ENCODE data around the gene HNRNPCL4.
"Not testable (repeated sequence)": the region's sequence is repeated elsewhere in the genome, so short reads cannot be mapped to it uniquely, and the experiment has no call there.

Gene HNRNPCL4

GRCh38 chr1:13165531-13165930, at the start of gene HNRNPCL4:
TSS of gene HNRNPCL4 (minus strand) at chr1:13165631. CDS start at chr1:13165467, 164 bp downstream.
- H3K27me3 ChIP-seq (ENCODE audit: control insufficient read depth in 1 of 2, insufficient read depth in 2 of 2, low read length in 2 of 2); H3K9me3 ChIP-seq (ENCODE audit: control insufficient read depth in 2 of 2, low read length in 2 of 2); H3K4me1 ChIP-seq (ENCODE audit: control insufficient read depth, insufficient read depth, low read length); H3K9ac ChIP-seq (ENCODE audit: low read length in 2 of 2); H3K4me3 ChIP-seq (ENCODE audit: low read length in 2 of 2); H3K36me3 ChIP-seq (ENCODE audit: control insufficient read depth in 2 of 2, insufficient read depth in 2 of 2, low read length in 2 of 2); H3K27ac ChIP-seq (ENCODE audit: low read length): not testable (repeated sequence)

GRCh38 chr1:13208712-13209111, 43.3 kb upstream of the HNRNPCL4 start:
- not testable (repeated sequence) for H3K36me3 ChIP-seq (ENCODE audit: control insufficient read depth in 2 of 2, insufficient read depth in 2 of 2, low read length in 2 of 2); H3K9ac ChIP-seq (ENCODE audit: low read length in 2 of 2); H3K27me3 ChIP-seq (ENCODE audit: control insufficient read depth in 1 of 2, insufficient read depth in 2 of 2, low read length in 2 of 2); H3K27ac ChIP-seq (ENCODE audit: low read length); H3K9me3 ChIP-seq (ENCODE audit: control insufficient read depth in 2 of 2, low read length in 2 of 2); H3K4me3 ChIP-seq (ENCODE audit: low read length in 2 of 2); H3K4me1 ChIP-seq (ENCODE audit: control insufficient read depth, insufficient read depth, low read length)

- H3K27me3 ChIP-seq (ENCODE audit: control insufficient read depth in 1 of 2, insufficient read depth in 2 of 2, low read length in 2 of 2); H3K27ac ChIP-seq (ENCODE audit: low read length); H3K9me3 ChIP-seq (ENCODE audit: control insufficient read depth in 2 of 2, low read length in 2 of 2); H3K4me1 ChIP-seq (ENCODE audit: control insufficient read depth, insufficient read depth, low read length); H3K36me3 ChIP-seq (ENCODE audit: control insufficient read depth in 2 of 2, insufficient read depth in 2 of 2, low read length in 2 of 2); H3K9ac ChIP-seq (ENCODE audit: low read length in 2 of 2); H3K4me3 ChIP-seq (ENCODE audit: low read length in 2 of 2): not testable (repeated sequence)
Measured at GRCh38 chr1:13201309-13201708, 35.9 kb upstream of the HNRNPCL4 start, which contains the start of gene PRAMEF13. TSS of gene PRAMEF13 (minus strand) at chr1:13201409. CDS start at chr1:13199589, 1,820 bp downstream.

- H3K4me1 ChIP-seq (ENCODE audit: control insufficient read depth, insufficient read depth, low read length); H3K9me3 ChIP-seq (ENCODE audit: control insufficient read depth in 2 of 2, low read length in 2 of 2); H3K27me3 ChIP-seq (ENCODE audit: control insufficient read depth in 1 of 2, insufficient read depth in 2 of 2, low read length in 2 of 2); H3K4me3 ChIP-seq (ENCODE audit: low read length in 2 of 2); H3K9ac ChIP-seq (ENCODE audit: low read length in 2 of 2); H3K27ac ChIP-seq (ENCODE audit: low read length); H3K36me3 ChIP-seq (ENCODE audit: control insufficient read depth in 2 of 2, insufficient read depth in 2 of 2, low read length in 2 of 2): not testable (repeated sequence)
Measured at GRCh38 chr1:13171548-13171947, 6.1 kb upstream of the HNRNPCL4 start, which contains the start of gene PRAMEF9. TSS of gene PRAMEF9 (plus strand) at chr1:13171848. CDS start at chr1:13175281, 3,433 bp downstream.

DNA sequence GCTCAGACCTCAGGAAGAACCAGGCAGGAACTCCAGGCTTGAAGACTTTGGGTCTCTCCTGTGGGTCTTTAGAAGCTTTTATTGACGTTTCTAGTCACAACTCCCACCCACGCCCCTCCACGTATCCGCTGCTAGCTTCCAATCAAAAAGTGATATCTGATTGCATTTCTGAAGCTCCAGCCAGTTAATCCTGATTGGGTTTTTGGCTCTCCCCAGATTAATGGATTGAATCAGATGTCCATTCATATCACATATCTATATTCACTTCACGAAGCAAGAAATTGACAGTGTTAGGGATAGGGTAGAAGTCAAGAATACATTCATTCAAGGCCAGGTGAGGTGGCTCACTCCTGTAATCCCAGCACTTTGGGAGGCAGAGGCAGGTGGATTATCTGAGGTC, 9.5 kb downstream of the HNRNPCL4 start, which contains the start of gene PRAMEF26:
Gene PRAMEF26, minus strand, starts transcription at position 101 of the 400 bp plus-strand sequence. CDS start 2,914 bp downstream, outside the sequence.
- not testable (repeated sequence) for H3K4me1 ChIP-seq (ENCODE audit: control insufficient read depth, insufficient read depth, low read length); H3K4me3 ChIP-seq (ENCODE audit: low read length in 2 of 2); H3K9ac ChIP-seq (ENCODE audit: low read length in 2 of 2); H3K27me3 ChIP-seq (ENCODE audit: control insufficient read depth in 1 of 2, insufficient read depth in 2 of 2, low read length in 2 of 2); H3K27ac ChIP-seq (ENCODE audit: low read length); H3K36me3 ChIP-seq (ENCODE audit: control insufficient read depth in 2 of 2, insufficient read depth in 2 of 2, low read length in 2 of 2); H3K9me3 ChIP-seq (ENCODE audit: control insufficient read depth in 2 of 2, low read length in 2 of 2)

DNA sequence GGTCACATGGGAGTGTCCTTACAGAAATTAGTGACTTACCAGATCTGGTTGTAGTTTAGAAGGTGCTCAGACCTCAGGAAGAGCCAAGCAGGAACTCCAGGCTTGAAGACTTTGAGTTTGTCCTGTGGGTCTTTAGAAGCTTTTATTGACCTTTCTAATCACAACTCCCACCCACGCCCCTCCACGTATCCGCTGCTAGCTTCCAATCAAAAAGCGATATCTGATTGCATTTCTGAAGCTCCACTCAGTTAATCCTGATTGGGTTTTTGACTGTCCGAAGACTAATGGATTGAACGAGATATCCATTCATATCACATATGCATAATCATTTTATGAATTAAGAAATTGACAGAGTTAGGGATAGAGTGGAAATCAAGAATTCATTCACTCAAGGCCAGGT, 48.7 kb downstream of the HNRNPCL4 start, which contains the start of gene HNRNPCL2:
Gene HNRNPCL2, minus strand, starts transcription at position 101 of the 400 bp plus-strand sequence. CDS start 454 bp downstream, outside the sequence.
- H3K4me1 ChIP-seq (ENCODE audit: control insufficient read depth, insufficient read depth, low read length); H3K36me3 ChIP-seq (ENCODE audit: control insufficient read depth in 2 of 2, insufficient read depth in 2 of 2, low read length in 2 of 2); H3K27me3 ChIP-seq (ENCODE audit: control insufficient read depth in 1 of 2, insufficient read depth in 2 of 2, low read length in 2 of 2); H3K4me3 ChIP-seq (ENCODE audit: low read length in 2 of 2); H3K27ac ChIP-seq (ENCODE audit: low read length); H3K9ac ChIP-seq (ENCODE audit: low read length in 2 of 2); H3K9me3 ChIP-seq (ENCODE audit: control insufficient read depth in 2 of 2, low read length in 2 of 2): not testable (repeated sequence)
